ENCODE measurements around the gene GNB4.

Gene GNB4

DNA sequence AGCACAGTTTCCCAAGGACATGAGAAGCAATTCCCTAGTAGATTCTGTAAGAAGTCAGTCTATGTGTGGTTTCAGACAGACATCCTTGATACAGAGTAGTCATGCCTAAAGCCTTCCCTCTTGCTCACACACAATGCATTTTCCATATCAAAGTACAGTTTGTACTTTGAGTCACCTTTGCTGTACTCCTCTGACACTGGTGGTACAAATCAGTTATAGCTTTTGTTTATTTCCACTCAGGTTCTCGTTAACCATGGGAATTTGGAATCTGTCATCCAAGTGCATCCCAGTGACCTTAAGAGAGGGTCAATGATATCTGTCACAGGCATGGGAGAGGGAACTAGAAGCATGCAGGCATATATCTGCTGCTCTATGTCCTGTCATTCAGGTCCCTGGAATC lies 3.6 kb upstream of the GNB4 start:
- TF ChIP-seq, protein P1, sequence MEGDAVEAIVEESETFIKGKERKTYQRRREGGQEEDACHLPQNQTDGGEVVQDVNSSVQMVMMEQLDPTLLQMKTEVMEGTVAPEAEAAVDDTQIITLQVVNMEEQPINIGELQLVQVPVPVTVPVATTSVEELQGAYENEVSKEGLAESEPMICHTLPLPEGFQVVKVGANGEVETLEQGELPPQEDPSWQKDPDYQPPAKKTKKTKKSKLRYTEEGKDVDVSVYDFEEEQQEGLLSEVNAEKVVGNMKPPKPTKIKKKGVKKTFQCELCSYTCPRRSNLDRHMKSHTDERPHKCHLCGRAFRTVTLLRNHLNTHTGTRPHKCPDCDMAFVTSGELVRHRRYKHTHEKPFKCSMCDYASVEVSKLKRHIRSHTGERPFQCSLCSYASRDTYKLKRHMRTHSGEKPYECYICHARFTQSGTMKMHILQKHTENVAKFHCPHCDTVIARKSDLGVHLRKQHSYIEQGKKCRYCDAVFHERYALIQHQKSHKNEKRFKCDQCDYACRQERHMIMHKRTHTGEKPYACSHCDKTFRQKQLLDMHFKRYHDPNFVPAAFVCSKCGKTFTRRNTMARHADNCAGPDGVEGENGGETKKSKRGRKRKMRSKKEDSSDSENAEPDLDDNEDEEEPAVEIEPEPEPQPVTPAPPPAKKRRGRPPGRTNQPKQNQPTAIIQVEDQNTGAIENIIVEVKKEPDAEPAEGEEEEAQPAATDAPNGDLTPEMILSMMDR (IDR thresholded peaks at IDR 0.05; ENCODE audit: low read depth, low read length) = no peak
- H3K4me3 ChIP-seq (replicated peaks in 1 of 2; ENCODE audit: low read depth in 2 of 2, low read length in 2 of 2) = no peak overlapping the region
- DNase-seq (ENCODE audit: low read depth in 2 of 2) = peak in 1 of 2 donors; percentile 73

DNA sequence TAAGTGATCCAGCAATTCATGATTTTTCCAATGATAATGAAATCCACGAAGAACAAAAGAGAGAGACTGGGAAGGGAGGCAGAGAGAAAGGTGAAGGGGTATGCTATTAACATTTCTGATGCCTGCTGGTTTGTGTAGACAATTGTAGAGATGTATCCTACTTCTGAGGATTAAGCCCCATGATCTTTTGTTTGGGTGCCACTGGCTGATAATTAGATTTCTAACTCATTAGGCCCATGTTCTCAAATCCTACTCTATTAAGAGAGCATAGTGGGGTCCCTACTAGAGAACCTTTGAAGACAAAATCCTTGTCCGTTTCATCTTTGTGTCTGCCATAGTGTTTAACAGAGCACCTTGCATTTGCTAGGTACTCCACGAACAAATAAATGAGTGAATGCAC lies 2.7 kb upstream of the GNB4 start:
- no peak overlapping the region for H3K4me3 ChIP-seq (replicated peaks in 1 of 2; ENCODE audit: low read depth in 2 of 2, low read length in 2 of 2)
- no peak for DNase-seq (ENCODE audit: low read depth in 2 of 2)
- TF ChIP-seq, protein P1 (IDR thresholded peaks at IDR 0.05; ENCODE audit: low read depth, low read length) = no peak

DNA sequence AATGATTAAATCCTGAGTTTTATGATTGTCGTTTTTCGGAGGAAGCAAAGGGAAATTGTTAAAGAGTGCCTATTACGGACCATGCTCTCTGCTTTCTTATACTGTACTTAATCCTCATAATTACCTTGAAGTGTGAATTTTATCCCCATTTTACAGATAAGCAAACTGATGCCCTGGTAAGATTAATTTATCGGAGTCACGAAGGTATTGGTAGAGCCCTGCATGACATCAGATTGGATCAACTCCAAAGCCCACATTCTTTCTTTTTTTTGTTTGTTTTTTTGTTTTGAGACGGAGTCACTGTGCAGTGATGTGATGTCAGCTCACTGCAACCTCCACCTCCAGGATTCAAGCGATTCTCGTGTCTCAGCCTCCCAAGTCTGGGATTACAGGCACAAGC lies 1.6 kb upstream of the GNB4 start:
- DNase-seq (ENCODE audit: low read depth in 2 of 2) = peak; percentile 15 to 56
- no peak overlapping the region for H3K4me3 ChIP-seq (replicated peaks in 1 of 2; ENCODE audit: low read depth in 2 of 2, low read length in 2 of 2)
- TF ChIP-seq, protein P1 (IDR thresholded peaks at IDR 0.05; ENCODE audit: low read depth, low read length) = no peak

DNA sequence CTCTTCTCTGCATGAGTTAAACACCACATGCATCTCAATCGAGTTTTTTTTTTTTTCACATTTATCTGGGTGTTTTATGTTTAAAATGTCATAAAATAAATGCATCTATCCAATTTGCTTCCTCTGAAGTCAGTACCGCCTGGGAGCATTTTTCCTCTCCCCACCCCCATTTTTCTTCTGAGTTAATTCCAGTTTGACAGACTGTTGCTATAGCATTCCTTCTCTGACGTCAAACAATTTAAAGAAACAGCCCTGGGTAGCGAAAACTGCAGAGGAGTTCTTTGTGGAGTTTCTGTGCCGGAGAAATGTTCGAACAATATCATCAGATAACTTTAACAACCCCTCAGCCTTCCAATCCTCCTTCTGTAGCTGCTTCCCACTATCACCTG lies 900 bp upstream of the GNB4 start:
- TF ChIP-seq, protein P1 (IDR thresholded peaks at IDR 0.05; ENCODE audit: low read depth, low read length) = no peak
- H3K4me3 ChIP-seq (replicated peaks in 1 of 2; ENCODE audit: low read depth in 2 of 2, low read length in 2 of 2) = peak overlapping the region in 1 of 2 donors; percentile 83
- DNase-seq (ENCODE audit: low read depth in 2 of 2) = peak; percentile 81 to 87

DNA sequence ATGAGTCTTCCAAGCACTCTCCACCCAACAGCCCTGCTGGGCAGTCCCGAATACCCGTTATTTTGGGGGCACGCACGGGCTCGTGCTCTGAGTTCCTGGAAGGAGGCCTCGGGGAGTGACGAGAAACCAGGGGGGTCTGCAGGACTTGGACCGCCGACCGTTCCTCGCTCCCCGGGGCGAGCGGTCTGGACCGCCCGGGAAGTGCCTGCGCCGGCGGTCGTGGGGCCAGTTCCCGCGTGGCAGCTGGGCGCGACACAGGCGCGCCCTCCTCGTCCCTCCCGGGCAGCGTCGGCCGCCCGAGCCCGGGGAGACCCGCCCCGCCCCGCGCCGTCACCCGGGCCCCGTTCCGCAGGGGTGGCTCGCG lies 387 bp downstream of the GNB4 start:
- DNase-seq (ENCODE audit: low read depth in 2 of 2) = peak; percentile 44 to 47
- peak overlapping the region; percentile 68 to 83 for H3K4me3 ChIP-seq (replicated peaks in 1 of 2; ENCODE audit: low read depth in 2 of 2, low read length in 2 of 2)
- TF ChIP-seq, protein P1 (IDR thresholded peaks at IDR 0.05; ENCODE audit: low read depth, low read length) = no peak

DNA sequence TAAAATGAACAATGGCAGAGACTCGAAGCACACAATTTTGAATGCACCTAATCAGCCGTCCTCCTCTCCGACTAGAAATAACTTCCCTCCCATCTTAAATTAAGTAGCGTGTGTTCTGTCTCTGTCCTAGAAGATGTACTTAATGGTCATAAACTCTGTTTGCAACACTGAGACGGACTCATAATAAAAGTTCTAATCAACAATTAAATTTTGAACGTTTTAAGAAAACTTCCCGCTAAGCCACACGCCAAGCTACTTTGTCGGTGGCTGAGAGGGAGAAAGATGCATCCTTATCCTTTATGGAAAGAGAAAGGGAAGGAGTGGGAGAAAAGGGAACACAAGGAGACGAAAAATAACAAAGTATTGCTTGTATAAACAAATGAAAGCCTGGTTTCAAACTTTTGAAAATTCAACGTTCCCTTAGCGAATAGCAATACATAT lies 989 bp downstream of the GNB4 start:
- H3K4me3 ChIP-seq (replicated peaks in 1 of 2; ENCODE audit: low read depth in 2 of 2, low read length in 2 of 2) = peak overlapping the region; percentile 68 to 83
- TF ChIP-seq, protein P1 (IDR thresholded peaks at IDR 0.05; ENCODE audit: low read depth, low read length) = no peak
- DNase-seq (ENCODE audit: low read depth in 2 of 2) = peak; percentile 22 to 48

DNA sequence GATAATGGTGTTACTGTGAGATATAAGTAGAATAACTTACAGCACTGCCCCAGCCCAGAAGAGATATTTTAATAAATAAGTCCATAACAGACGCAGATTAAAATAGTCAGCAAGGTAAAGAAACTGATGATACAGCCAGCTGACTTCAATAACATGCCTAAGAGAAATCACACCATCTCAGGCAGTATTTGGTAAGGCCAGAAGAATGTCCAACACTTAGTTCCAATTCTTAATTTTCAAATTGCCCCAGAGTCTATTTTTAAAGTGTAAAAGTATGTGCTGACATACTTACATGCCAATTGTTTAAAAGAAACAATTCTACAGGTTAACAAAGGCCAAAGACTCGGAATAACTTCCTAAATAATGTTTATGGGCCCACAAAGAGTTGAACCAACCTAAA lies 1.6 kb downstream of the GNB4 start:
- TF ChIP-seq, protein P1 (IDR thresholded peaks at IDR 0.05; ENCODE audit: low read depth, low read length) = no peak
- peak overlapping the region; percentile 68 to 83 for H3K4me3 ChIP-seq (replicated peaks in 1 of 2; ENCODE audit: low read depth in 2 of 2, low read length in 2 of 2)
- DNase-seq (ENCODE audit: low read depth in 2 of 2) = peak; percentile 37 to 40

All from cardiac fibroblast (primary cell).